ENCODE results near the gene C5AR2. TPM values are rescaled to one million over a fixed set of nuclear protein-coding genes. Genes with fewer than 3 reads are reported as not detected.

The C5AR2 gene
- polyA plus RNA-seq, 1 of the 3 experiments (the other 2 are of a cell fraction), result not detected

DNA sequence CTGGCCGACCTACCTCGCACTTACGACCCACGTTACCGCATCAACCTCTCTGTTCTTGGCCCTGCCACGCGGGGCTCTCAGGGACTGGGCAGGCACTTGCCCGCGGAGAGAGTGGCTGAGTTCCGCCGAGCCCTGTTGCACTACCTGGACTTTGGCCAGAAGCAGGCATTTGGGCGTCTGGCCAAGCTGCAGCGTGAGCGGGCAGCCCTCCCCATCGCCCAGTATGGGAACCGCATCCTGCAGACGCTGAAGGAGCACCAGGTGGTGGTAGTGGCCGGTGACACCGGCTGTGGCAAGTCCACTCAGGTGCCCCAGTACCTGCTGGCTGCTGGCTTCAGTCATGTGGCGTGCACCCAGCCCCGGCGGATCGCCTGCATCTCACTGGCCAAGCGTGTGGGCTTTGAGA, 21.3 kb downstream of the C5AR2 start:
- TF ChIP-seq, protein P1, sequence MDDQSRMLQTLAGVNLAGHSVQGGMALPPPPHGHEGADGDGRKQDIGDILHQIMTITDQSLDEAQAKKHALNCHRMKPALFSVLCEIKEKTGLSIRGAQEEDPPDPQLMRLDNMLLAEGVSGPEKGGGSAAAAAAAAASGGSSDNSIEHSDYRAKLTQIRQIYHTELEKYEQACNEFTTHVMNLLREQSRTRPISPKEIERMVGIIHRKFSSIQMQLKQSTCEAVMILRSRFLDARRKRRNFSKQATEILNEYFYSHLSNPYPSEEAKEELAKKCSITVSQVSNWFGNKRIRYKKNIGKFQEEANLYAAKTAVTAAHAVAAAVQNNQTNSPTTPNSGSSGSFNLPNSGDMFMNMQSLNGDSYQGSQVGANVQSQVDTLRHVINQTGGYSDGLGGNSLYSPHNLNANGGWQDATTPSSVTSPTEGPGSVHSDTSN (IDR thresholded peaks at IDR 0.05), result no peak
- TF ChIP-seq YY1 (IDR thresholded peaks at IDR 0.05; ENCODE audit: low read depth), result no peak
- TF ChIP-seq, protein P2, sequence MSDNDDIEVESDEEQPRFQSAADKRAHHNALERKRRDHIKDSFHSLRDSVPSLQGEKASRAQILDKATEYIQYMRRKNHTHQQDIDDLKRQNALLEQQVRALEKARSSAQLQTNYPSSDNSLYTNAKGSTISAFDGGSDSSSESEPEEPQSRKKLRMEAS (IDR thresholded peaks at IDR 0.05; ENCODE audit: low read depth), result no peak
- no peak for TF ChIP-seq FOXM1 (IDR thresholded peaks at IDR 0.05; ENCODE audit: low read depth)
- TF ChIP-seq EZH2phosphoT487 (IDR thresholded peaks at IDR 0.05; ENCODE audit: borderline replicate concordance, low read depth), result no peak
- no peak for TF ChIP-seq JUND (IDR thresholded peaks at IDR 0.05)
- TF ChIP-seq, protein P3, sequence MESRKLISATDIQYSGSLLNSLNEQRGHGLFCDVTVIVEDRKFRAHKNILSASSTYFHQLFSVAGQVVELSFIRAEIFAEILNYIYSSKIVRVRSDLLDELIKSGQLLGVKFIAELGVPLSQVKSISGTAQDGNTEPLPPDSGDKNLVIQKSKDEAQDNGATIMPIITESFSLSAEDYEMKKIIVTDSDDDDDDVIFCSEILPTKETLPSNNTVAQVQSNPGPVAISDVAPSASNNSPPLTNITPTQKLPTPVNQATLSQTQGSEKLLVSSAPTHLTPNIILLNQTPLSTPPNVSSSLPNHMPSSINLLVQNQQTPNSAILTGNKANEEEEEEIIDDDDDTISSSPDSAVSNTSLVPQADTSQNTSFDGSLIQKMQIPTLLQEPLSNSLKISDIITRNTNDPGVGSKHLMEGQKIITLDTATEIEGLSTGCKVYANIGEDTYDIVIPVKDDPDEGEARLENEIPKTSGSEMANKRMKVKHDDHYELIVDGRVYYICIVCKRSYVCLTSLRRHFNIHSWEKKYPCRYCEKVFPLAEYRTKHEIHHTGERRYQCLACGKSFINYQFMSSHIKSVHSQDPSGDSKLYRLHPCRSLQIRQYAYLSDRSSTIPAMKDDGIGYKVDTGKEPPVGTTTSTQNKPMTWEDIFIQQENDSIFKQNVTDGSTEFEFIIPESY (IDR thresholded peaks at IDR 0.05; ENCODE audit: borderline replicate concordance, low read depth), result no peak
- TF ChIP-seq SIN3A (IDR thresholded peaks at IDR 0.05; ENCODE audit: borderline replicate concordance, low read depth, low read length), result no peak
- TF ChIP-seq TCF12 (IDR thresholded peaks at IDR 0.05), result no peak
- no peak for TF ChIP-seq TAF1 (IDR thresholded peaks at IDR 0.05; ENCODE audit: borderline replicate concordance, low read depth, low read length)
- no peak for TF ChIP-seq ELF1 (IDR thresholded peaks at IDR 0.05)
- TF ChIP-seq SMC3 (IDR thresholded peaks at IDR 0.05; ENCODE audit: low read depth, low read length), result no peak
- no peak for TF ChIP-seq CHD2 (IDR thresholded peaks at IDR 0.05; ENCODE audit: low read length, partially characterized antibody)
- no peak for TF ChIP-seq MEF2A (IDR thresholded peaks at IDR 0.05; ENCODE audit: borderline replicate concordance, low read depth)
- TF ChIP-seq NFIC (IDR thresholded peaks at IDR 0.05; ENCODE audit: borderline replicate concordance), result no peak; the same call in 1 of the 2 replicates
- TF ChIP-seq, protein P4, sequence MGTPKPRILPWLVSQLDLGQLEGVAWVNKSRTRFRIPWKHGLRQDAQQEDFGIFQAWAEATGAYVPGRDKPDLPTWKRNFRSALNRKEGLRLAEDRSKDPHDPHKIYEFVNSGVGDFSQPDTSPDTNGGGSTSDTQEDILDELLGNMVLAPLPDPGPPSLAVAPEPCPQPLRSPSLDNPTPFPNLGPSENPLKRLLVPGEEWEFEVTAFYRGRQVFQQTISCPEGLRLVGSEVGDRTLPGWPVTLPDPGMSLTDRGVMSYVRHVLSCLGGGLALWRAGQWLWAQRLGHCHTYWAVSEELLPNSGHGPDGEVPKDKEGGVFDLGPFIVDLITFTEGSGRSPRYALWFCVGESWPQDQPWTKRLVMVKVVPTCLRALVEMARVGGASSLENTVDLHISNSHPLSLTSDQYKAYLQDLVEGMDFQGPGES (IDR thresholded peaks at IDR 0.05; ENCODE audit: low read depth, low read length), result no peak
- TF ChIP-seq, protein P5, sequence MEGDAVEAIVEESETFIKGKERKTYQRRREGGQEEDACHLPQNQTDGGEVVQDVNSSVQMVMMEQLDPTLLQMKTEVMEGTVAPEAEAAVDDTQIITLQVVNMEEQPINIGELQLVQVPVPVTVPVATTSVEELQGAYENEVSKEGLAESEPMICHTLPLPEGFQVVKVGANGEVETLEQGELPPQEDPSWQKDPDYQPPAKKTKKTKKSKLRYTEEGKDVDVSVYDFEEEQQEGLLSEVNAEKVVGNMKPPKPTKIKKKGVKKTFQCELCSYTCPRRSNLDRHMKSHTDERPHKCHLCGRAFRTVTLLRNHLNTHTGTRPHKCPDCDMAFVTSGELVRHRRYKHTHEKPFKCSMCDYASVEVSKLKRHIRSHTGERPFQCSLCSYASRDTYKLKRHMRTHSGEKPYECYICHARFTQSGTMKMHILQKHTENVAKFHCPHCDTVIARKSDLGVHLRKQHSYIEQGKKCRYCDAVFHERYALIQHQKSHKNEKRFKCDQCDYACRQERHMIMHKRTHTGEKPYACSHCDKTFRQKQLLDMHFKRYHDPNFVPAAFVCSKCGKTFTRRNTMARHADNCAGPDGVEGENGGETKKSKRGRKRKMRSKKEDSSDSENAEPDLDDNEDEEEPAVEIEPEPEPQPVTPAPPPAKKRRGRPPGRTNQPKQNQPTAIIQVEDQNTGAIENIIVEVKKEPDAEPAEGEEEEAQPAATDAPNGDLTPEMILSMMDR (IDR thresholded peaks at IDR 0.05), result no peak
- no peak for TF ChIP-seq RFX5 (IDR thresholded peaks at IDR 0.05; ENCODE audit: low read length)
- TF ChIP-seq, protein P6, sequence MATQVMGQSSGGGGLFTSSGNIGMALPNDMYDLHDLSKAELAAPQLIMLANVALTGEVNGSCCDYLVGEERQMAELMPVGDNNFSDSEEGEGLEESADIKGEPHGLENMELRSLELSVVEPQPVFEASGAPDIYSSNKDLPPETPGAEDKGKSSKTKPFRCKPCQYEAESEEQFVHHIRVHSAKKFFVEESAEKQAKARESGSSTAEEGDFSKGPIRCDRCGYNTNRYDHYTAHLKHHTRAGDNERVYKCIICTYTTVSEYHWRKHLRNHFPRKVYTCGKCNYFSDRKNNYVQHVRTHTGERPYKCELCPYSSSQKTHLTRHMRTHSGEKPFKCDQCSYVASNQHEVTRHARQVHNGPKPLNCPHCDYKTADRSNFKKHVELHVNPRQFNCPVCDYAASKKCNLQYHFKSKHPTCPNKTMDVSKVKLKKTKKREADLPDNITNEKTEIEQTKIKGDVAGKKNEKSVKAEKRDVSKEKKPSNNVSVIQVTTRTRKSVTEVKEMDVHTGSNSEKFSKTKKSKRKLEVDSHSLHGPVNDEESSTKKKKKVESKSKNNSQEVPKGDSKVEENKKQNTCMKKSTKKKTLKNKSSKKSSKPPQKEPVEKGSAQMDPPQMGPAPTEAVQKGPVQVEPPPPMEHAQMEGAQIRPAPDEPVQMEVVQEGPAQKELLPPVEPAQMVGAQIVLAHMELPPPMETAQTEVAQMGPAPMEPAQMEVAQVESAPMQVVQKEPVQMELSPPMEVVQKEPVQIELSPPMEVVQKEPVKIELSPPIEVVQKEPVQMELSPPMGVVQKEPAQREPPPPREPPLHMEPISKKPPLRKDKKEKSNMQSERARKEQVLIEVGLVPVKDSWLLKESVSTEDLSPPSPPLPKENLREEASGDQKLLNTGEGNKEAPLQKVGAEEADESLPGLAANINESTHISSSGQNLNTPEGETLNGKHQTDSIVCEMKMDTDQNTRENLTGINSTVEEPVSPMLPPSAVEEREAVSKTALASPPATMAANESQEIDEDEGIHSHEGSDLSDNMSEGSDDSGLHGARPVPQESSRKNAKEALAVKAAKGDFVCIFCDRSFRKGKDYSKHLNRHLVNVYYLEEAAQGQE (IDR thresholded peaks at IDR 0.05; ENCODE audit: low read depth, low read length), result no peak
- no peak for TF ChIP-seq POLR2AphosphoS5 (IDR thresholded peaks at IDR 0.05; ENCODE audit: low read depth, low read length)
- no peaks in the 10 kb centered on the region for H3K9me2 ChIP-seq
- H3F3A ChIP-seq (replicated peaks; ENCODE audit: insufficient read depth), result no peaks in the 10 kb centered on the region
- no peaks in the 10 kb centered on the region for H3K27me3 ChIP-seq (ENCODE audit: insufficient read depth)
- H3K4me1 ChIP-seq (ENCODE audit: control insufficient read depth in 1 of 2, insufficient read depth in 2 of 2, low read depth in 1 of 2, low read length in 1 of 2), result peaks cover 8 to 17% of the 10 kb centered on the region in 2 experiments; a peak in 2 of 4 replicates
- ChIA-PET CTCF (interaction anchor here (1.0 to 2.5 kb wide), 2 partner anchors 38 to 354 kb away, joined by 3 to 8 read pairs; no protein-coding TSS in a partner anchor), POLR2A (no interaction called here)
- peaks cover 43 to 56% of the 10 kb centered on the region in 2 experiments for H3K36me3 ChIP-seq (replicated peaks in 1 of 2; ENCODE audit: control insufficient read depth in 1 of 2, insufficient read depth in 2 of 2, low read length in 1 of 2)
- peak; percentile 16 for DNase-seq
- H3K27ac ChIP-seq (ENCODE audit: low read depth in 2 of 2, low read length in 1 of 2), result no peak overlapping the region
- H3K9me3 ChIP-seq, result no peaks in the 10 kb centered on the region
- H4K20me1 ChIP-seq (ENCODE audit: insufficient read depth), result 0 out of 2 replicates have a peak, but pooled peaks cover 5% of the 10 kb centered on the region
- no peak overlapping the region for H3K9ac ChIP-seq
- H3K4me2 ChIP-seq, result no peak overlapping the region
- H3K79me2 ChIP-seq (ENCODE audit: insufficient read depth), result peaks cover 60% of the 10 kb centered on the region
- no peak overlapping the region for H2AFZ ChIP-seq (ENCODE audit: low read depth)
- H3K4me3 ChIP-seq (ENCODE audit: low read depth in 2 of 2, low read length in 1 of 2), result no peak overlapping the region
- 88% methylated on average over 4 of the region's 24 CpGs for WGBS (ENCODE audit: low lambda C conversion rate)

Data from SK-N-SH (cell line).